Measurements from ENCODE around the gene NFASC. TPM values are rescaled to one million over a fixed set of nuclear protein-coding genes. Genes with fewer than 3 reads are reported as not detected.

The NFASC gene
- total RNA-seq, 1 experiment from 2014 or later: 0.52 TPM

DNA sequence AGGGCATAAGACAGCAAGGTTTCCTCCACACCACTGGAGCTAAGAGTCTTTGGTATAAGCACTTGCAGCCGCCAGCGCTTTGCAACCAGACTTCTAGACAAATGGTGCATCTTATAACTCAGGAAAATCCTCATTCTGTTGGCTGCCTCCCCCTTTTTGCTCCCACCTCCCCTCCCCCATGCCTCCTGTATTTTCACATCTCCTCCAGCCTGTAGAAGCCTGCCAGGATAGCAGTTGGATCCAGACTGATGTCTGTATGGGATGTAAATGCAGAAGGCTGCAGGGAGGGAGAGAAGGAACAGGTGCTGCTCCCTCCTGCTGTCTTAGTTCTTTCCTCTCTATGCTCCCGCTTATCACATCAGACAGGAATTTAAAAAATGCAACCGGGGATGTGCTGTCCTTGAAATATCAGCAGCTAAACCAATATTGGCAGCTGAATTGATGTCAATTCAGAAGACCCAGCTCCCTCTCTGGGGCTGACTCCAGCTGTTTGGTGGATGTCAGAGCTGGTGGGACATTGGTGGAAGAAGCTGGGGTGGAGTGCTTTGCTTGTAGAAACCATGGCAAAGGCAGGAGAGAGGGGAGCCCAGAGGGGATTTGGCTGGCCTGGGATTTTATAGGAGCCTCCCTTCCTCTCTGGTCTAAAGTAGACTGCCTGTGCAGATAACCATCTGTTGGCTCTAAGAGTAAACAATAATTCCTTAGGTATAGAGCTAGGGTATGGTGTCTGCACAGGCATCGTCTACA, 53.5 kb downstream of the NFASC start:
- no peak for DNase-seq (ENCODE audit: extremely low read depth, low read depth)

DNA sequence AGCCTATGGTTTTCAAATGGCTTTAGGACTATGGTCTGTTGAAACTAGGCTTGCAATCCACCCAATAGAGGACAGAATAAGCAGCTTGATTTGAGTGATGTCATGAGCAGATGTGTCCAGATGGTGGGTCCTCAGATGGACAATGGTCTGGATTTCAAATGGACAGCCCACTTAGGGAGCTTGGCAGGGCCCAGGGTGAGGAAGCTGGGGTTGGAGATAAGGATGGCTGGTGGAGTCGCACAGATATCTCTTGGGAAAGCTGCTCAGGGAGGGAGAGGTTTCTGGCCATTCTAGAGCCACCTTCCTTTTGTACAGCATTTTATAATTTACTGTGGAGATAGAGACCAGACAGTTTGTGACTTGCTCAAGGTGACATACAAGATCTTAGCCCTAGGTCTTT, 55.0 kb downstream of the NFASC start:
- DNase-seq (ENCODE audit: extremely low read depth, low read depth): no peak

DNA sequence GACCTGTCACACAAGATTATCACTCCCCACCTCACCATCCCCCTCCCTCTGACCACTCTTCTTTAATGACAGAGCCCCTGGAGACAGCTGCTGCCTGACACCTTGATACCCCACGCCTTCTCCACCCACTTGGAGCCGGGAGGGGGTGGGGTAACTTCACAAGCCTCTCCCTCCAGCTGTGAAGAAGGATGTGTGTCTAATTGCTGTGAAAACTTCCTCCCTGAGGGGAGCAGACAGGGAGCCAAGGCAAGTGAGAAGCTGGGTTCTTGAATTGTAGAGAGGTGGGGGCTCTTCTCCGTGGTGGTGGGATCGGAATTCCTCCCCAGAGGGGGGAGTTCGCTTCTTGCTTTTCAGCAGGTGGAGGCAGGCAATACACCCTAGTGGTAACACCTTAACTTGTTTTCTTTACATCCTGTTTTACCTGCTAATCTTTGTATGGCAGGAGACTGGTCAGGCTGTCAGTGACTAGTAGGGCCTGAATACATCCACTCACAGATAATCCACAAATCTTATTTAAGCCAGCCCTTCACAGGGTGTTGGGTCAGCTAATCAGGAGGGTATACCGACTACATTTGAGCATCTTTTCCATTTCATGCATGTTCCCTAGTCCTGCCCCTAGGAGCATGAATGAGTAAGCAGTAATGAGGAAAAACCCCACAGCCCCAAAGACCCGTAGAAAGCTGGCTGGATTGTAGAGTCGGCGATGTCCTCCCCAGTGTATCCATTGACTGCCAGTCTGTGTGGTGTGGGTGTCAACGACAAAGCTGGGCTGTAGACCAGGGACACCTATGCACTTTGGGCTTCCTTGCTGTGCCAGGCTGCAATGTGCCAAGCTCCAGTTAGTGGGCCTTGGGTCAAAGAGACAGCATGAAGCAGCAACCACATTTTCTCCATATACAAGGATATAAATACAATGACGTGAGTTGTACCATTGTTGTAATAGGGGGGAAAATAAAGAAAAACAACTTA, 57.3 kb downstream of the NFASC start:
- no peak for DNase-seq (ENCODE audit: extremely low read depth, low read depth)

DNA sequence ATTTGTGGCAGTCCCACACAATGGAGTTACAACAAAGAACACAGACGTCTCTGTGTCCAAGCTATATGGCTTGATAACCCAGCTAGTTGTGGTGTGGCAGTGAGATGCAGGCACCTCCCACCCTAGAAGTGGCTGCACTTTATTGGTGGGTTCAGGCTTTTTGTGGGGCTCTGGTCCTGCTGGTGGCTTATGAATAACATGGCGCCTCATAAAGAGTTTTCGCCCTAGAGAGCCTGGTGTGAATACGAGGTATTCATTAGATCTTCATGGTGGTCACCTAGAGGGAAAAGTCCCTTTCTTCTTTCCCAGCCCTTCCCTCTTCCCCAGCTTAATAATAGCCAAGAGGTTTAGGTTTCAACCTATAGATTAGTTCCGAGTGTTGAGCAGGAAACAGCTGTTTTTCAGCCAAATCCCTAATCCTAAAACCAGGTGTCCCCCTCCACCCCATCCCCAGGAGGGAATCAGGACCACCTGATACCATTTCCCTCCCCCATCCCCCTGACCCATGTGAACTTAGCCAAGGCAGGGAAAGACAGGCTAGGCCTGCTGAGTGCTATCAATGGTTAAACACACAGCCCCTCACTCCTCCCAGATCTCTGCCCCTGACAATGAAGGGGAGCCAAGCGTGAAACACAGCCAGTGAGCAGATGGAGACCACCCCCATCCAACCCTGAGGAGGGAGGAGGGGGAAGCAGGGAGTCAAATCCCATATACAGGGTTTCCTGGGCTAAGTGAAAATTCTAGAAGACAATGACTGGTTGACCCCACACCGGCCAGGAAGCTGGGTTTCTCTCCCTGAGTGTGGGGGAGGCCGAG, 58.2 kb downstream of the NFASC start:
- no peak for DNase-seq (ENCODE audit: extremely low read depth, low read depth)

DNA sequence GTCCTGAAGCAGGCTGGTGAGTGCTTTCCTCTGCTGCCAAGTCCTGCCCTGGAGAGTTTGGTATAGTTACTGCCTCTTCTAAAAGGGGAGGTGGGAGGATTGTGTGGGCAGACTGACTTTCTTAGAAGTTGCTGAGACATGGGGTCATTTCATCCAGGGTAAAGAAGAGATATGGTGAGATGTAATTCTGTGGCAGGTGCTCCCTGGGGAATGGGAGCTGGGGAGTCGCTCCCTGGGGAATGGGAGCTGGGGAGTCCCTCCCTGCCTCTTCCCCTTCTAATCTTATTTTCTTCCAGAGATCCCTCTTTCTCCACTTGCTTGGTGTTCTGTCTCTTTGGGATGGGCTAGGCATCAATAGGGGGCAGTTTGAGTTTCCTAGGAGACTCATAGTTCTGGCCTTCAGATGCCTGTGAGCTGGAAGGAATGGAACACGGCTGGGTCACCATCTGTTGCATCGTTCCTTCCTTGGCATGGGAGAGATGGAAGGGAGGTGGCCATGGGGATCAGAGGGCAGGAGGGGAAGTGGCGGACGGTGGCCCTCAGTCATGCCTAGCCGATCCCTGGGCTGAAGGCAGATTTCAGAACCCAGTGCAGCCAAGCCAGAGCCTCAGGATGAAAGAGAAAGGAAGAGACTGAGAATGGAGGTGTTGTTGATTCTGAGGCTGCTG, 59.0 kb downstream of the NFASC start:
- DNase-seq (ENCODE audit: extremely low read depth, low read depth): no peak

DNA sequence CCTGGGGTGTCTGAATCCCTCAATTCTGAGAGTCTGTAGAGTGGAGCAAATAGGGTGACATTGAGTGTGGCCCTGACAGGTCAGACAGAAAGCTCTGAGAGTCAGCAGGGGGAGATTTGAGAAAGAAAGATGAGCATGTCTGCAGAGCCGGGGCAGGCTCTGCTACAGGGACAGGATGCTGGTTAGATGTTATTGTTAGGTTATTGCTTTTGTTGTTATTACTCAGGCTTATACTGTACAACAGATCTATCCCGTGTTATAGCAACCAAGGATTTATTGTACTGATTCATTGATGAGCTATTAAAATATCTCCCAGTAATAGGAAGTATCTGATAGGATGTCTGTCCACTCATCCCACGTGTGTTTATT, 59.5 kb downstream of the NFASC start:
- no peak for DNase-seq (ENCODE audit: extremely low read depth, low read depth)

DNA sequence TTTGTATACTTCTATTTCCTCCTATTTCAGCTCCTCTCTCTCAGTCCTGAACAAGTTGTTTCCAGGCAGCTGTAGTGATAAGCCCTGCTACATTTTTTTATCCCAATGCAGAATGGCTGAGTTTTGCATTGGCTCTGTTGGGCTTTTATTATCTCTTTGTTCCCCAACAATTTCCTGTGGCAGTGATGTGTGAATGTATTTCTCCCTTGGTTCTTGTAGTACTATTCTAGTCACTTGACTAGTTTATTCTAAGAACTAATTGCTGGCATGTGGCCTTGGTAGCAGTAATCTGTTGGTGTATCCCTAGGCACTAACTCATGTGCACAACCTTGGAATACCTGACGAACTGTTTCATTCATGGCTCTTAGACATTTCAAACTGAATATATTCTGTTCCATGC, 60.7 kb downstream of the NFASC start:
- DNase-seq (ENCODE audit: extremely low read depth, low read depth): no peak

DNA sequence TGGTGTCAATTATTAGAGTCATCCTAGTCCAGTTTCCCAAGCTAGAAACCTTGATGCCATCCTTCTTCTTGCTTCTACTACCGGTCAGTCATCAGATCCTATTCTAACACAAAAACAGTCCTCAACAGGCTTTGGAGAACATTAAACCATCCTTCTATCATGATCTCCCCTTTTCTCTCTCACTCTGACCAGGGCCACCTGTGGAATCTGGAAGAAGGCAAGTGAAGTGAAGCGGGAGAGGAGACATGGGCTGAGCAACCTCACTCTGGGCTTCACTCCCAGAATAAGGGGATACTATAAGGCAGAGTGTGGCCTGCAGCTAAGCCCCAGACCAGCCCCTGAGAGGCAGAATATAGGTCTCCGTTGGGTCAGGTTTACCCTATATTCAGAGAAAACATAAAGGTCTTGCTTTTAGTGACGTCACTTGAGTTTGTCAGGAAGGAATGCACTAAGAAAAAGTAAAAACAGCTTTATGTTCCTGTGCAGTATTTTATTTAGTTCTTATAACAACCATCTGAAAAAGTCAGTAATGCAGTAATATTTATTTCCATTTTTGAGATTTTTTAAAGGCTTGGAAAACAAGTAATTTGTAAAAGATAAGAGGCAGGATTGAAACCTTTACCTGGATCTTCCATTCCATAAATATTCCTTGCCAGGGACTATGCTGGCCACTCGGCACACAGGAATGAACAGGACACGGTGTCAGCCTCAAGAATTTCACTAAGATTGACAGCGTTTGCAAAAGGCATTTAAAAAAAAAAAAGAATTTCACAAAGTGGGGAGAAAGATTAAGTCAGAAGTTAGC, 61.3 kb downstream of the NFASC start:
- DNase-seq (ENCODE audit: extremely low read depth, low read depth): no peak

DNA sequence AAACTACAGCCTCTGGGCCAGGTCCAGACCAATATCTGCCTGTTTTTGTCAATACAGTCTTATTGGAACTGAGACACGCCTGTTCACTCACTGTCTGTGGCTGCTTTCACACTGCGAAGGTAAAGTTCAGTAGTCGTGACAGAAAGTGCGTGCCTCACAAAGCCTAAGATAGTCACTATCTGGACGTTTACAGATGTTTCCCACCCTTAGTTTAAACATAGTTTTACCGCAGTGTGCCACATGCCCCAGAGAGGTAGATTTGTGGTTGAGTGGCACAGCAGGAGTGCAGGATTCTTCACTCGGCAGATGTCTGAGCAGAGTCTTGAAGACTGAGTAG, 61.9 kb downstream of the NFASC start:
- DNase-seq (ENCODE audit: extremely low read depth, low read depth): no peak

DNA sequence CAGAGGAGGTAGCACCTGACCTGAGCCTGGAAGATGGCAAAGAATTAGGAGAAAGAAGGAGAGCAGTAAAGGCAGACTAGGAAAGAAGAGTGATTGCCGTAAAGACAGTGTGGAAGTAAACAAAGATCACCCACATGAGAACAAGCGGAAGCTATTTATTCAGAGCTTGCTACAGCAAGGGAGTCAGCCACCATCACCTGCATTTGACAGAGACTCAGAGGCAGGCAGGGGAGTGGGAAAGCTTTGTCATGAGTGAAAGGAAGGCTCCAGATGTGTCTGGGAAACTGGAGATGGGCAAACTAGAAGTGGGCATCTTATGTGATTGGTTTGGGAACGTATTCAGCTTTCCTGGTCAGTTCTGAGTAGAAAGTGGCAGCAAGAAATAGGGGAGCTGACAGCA, 64.5 kb downstream of the NFASC start:
- no peak for DNase-seq (ENCODE audit: extremely low read depth, low read depth)

DNA sequence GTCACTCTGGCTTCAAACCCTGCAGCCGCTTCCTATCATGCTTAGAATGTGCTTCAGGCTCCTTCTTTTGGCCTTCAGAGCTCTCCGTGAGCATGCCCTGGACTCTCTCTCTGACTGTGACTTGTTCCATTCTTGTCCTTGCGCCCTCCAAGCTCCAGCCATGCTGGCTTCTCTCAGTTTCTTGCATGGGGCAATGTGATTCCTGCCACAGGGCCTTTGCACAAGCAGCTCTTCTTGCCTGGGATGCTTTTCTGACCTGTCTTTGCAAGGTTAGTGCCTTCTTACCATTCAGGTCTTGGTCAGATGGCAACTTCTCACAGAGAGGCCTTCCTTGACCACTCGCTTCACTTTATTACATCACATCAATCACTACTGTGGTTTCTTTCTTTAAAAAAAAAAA, 66.1 kb downstream of the NFASC start:
- DNase-seq (ENCODE audit: extremely low read depth, low read depth): no peak

DNA sequence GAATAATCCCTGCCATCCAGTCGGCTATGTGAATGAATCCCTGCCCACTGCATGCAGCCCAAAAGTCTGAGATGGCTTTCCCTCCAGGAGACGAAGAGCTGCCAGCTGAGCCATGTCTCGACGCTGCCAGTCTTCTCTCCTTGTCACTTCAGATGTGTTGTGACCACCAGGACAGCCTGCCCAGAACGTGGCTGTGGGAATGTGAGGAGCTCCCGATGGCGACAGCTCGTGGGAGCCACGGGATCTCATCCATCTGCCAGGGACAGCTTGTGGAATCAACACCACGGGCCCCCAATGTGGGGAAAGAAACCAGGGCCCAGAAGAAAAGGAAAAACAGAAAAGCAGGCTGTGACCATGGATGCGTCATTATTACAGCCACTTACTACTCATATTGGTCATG, 67.2 kb downstream of the NFASC start:
- DNase-seq (ENCODE audit: extremely low read depth, low read depth): no peak

DNA sequence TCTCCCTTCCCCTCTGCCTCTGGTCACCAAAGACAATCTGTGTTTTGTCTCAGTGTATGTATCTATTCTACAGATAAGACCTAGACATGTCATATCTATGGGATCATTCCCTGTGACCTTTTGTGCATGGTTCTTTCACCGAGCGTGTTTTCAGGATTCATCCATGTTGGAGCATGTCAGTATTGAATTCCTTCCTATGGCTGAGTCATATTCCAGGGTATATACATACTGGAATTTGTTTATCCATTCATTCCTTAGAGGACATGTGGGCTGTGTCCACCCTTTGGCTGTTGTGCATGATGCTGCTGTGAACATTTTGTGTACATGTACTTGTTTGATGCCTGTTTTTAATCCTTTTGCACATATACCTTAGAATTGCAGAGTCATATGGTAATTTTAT, 69.9 kb downstream of the NFASC start:
- no peak for DNase-seq (ENCODE audit: extremely low read depth, low read depth)

DNA sequence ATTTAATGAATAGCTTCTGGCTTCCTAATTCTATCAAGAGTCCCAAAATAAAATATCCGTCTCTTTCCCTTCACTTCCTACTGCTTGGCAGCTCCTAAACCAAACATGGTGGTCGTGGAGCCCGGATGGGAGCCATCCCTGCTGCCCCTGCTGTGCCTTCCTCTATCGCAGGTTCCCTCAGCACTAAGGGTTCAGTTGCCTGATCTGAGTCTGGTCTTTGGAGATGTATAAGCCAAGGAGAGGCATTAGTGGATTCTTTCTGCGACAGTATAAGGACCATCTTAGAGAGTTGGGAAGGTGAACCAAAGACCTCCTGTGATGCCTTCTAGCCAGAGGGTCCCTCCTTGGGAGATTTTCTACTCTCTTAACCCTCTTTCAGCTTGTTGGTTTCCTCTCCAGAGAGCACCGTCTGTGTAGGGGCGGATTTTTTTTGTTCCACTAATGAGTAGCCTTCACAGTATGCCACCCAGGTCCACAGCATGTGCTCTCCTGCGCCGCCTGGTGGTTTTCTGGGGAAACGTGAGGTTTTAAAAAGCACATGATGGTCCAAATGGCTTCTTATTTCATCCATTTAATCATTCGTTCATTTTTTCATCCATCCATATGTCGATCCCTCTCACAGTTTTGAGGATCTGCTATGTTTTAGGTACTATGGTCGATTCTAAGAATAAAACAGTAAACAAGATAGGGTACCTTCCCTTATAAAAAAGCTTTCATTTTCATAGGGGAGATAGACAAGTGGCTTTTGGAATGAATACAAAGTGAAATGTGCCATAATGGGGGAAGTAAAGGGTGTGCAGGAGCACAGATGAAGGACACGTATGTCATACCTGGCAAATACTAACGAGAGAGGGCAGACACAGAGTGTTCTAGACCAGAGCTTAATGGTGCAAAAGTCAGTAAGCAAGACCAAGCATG, 71.0 kb downstream of the NFASC start:
- peak; percentile 60 for DNase-seq (ENCODE audit: extremely low read depth, low read depth)

DNA sequence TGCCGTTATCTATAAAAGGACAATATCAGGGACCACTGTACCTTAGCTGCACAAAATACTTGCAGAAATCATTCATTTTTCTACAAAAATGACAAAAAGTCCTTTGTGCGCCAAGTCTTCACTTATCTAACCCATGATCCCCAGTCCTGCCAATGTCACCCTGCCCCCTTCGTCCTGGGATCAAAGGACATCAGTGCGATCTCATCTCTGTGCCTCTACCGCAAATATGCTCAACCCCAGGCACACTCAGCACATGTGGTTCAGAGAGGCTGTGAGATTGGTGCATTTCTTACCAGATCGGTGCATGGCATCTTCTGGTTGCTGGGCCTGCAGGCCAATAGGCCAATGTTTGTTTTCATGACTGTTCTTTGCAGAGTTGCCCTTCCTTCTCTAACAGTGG, 72.8 kb downstream of the NFASC start:
- DNase-seq (ENCODE audit: extremely low read depth, low read depth): no peak

DNA sequence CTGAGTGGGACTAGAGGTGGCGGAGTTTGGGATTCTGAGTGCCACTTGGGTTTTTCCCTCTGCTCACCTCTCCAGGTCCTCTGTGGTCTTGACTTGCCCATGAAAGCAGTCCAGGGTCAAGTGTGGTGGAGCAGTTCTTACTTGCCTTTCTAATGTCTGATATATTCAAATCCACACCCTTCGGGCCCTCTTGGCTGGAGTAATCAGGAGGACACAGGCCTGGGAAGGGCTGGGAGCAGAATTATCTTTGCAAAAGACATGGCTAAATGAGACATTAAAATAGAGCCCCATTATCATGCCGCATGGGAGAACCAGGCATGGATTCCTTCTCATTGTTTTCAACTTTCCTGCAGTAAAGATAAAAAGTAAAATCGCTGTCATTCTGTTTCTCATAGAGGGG, 74.0 kb downstream of the NFASC start:
- no peak for DNase-seq (ENCODE audit: extremely low read depth, low read depth)

DNA sequence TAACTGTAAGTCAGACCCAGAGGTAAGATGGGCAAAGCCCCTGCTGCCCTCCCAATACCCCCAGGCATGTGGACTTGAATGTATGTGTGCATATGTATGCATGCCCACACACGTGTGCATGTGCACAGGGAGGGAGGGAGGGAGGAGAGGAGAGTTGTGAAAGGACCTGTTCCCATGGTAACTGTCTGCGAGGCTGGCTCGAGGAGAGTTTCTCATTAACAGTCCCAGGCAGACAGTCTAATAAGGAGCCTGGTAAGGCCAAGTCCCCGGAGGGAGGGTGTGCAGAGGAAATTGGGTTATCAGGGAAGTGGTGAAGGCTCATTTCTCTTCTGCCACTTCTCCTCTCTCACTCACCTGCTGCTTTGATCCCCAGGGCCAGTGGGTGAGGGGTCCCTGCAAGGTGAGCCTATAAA, 74.9 kb downstream of the NFASC start:
- no peak for DNase-seq (ENCODE audit: extremely low read depth, low read depth)

DNA sequence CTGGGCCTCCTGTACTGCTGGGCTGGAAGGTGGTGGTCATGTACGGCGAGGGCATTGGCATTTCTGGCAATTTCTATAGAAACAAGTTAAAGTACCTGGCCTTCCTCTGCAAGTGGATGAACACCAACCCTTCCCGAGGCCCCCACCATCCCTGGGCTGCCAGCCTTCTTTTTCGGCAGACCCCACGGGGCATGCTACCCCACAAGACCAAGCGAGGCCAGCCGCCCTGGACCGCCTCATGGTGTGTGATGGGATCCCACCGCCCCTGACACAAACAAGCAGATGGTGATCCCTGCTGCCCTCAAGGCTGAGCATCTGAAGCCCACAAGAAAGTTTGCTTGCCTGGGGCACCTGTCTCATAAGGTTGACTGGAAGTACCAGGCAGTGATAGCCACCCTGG, 76.0 kb downstream of the NFASC start:
- no peak for DNase-seq (ENCODE audit: extremely low read depth, low read depth)

DNA sequence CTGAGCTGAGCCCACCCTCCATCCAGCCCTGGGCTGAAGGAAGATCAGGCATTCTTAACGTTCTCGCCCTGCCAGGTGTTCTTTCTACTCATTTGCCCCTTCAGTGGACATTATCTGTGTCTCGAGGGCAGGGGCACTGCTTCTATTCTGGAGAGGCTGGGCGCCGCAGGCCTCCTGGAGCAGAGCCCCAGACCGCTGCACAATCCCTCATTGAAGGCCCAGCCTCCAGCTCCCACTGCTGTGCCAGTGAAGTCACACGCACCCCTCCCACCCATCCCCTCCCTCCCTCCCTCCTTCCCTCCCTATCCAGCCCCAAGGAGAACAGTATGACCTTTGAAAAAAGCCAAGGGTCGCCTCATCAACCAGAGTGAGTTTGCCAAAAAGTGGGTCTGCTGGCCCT, 76.7 kb downstream of the NFASC start:
- DNase-seq (ENCODE audit: extremely low read depth, low read depth): no peak

Data from NCI-H460 (cell line).